GM21723 (cell line): Measurements from ENCODE around the gene DGCR8.
A peak's percentile ranks its signal among the peaks of the same experiment; 100 is the strongest.

ENCODE experiments used
- ATAC-seq: cut with Tn5 transposase; IDR thresholded peaks from one replicate; pipeline ENCODE4 v1.9.1; 2021; ENCODE audit warnings: mild to moderate bottlenecking, moderate library complexity; ENCODE audit not compliant: unreplicated experiment

Gene DGCR8

GRCh38 chr22:20079745-20080444, at the start of gene DGCR8:
TSS of gene DGCR8 (plus strand) at chr22:20080241. CDS start at chr22:20085964, 5,723 bp downstream.
- ATAC-seq, result peak; percentile 73

- ATAC-seq, result no peak
Measured at GRCh38 chr22:20031732-20032406, 48.2 kb upstream of the DGCR8 start.

- ATAC-seq, result no peak
Measured at GRCh38 chr22:20032407-20032991, 47.5 kb upstream of the DGCR8 start.

GRCh38 chr22:20033045-20033706, 46.9 kb upstream of the DGCR8 start:
- ATAC-seq, result no peak

GRCh38 chr22:20034143-20034542, 45.9 kb upstream of the DGCR8 start:
- no peak for ATAC-seq

GRCh38 chr22:20035375-20036083, 44.5 kb upstream of the DGCR8 start:
- no peak for ATAC-seq

GRCh38 chr22:20036084-20036482, 44.0 kb upstream of the DGCR8 start:
- ATAC-seq, result no peak

GRCh38 chr22:20036535-20037392, 43.3 kb upstream of the DGCR8 start:
- no peak for ATAC-seq

- no peak for ATAC-seq
Measured at GRCh38 chr22:20037419-20037818, 42.6 kb upstream of the DGCR8 start.

- no peak for ATAC-seq
Measured at GRCh38 chr22:20038574-20038973, 41.5 kb upstream of the DGCR8 start.

- ATAC-seq, result no peak
Measured at GRCh38 chr22:20039683-20040325, 40.2 kb upstream of the DGCR8 start.

GRCh38 chr22:20040327-20041200, 39.5 kb upstream of the DGCR8 start:
- no peak for ATAC-seq

- no peak for ATAC-seq
Measured at GRCh38 chr22:20043057-20043996, 36.7 kb upstream of the DGCR8 start.

- ATAC-seq, result no peak
Measured at GRCh38 chr22:20043997-20044342, 36.1 kb upstream of the DGCR8 start.

- no peak for ATAC-seq
Measured at GRCh38 chr22:20044495-20045151, 35.4 kb upstream of the DGCR8 start.

GRCh38 chr22:20046730-20047129, 33.3 kb upstream of the DGCR8 start:
- ATAC-seq, result no peak

- no peak for ATAC-seq
Measured at GRCh38 chr22:20051927-20052308, 28.1 kb upstream of the DGCR8 start.
